ENCODE data around the gene KRT71.
"Not testable (repeated sequence)": the region's sequence is repeated elsewhere in the genome, so short reads cannot be mapped to it uniquely, and the experiment has no call there.

The KRT71 gene

DNA sequence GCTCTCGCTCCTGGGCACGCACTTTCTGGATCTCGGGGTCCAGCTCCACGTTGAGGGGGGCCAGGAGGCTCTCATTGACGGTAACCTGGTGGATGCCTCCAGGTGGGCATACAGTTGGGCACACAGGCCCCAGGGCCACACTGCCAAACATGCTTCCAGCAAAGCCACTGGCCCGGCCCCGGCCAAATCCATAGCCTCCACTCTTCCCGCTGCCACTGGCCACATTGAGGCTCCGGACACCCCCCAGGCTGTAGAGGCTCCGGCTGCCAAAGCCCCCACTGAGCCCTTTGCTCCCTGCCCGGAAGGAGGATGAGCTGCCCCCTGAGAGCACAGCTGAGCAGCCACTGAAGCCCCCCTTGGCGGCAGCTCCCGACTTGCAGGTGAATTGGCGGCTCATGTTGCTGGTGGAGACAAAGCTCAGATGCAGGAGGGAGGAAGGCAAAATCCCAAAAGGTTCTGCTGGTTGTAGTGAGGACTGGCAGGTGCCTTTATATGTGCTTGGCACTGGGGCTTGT lies at the start of gene KRT71:
TSS of gene KRT71 (minus strand) at position 465 of the 515 bp plus-strand sequence. CDS start at position 397, 68 bp downstream.
- no peak for DNase-seq

DNA sequence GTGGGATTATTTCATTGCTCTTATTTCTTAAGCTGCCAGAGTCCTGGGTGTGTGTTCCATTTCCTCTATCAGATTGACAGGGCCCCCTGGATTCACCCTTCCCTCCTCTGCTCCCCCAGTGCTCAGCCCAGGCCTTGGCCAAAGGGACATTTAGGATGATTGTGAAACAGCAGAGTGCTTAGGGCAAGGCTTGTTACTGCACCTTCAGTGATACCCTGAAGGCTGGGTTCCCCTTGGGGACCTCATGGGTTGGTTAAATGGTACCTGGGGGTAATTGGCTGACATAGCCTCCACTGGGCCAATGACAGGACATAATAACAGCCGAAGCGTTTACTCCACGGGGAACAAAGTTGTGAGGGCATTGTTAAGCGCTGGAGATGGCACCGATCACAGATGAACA lies 49.6 kb upstream of the KRT71 start:
- no peak for DNase-seq

DNA sequence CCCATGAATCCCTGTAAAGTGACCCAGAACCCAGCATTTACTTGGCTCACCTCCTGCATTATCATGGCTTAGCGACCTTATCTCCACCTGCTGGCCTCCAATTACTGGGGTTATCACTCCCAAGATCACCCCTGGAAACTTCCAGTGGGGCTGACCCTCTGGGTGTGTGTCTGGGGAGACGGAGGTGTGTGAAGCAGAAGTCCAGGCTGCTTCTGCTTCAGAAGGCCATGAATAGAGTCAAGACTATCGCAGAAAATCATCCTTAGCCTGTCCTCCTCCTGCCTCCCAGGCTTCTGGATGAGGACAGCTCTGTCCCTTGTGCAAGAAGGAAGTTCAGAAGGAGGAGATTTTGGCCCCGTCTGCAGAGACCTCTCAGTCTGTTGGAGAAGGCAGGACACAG lies 48.7 kb upstream of the KRT71 start:
- DNase-seq: no peak

GRCh38 chr12:52600941-52601481 lies 48.1 kb upstream of the KRT71 start, which contains the start of gene KRT72:
TSS of gene KRT72 (minus strand) at chr12:52601463. CDS start at chr12:52601452, 11 bp downstream.
- DNase-seq: no peak

- DNase-seq: no peak
These were observed 47.5 kb upstream of the KRT71 start for GRCh38 chr12:52600475-52600874.

DNA sequence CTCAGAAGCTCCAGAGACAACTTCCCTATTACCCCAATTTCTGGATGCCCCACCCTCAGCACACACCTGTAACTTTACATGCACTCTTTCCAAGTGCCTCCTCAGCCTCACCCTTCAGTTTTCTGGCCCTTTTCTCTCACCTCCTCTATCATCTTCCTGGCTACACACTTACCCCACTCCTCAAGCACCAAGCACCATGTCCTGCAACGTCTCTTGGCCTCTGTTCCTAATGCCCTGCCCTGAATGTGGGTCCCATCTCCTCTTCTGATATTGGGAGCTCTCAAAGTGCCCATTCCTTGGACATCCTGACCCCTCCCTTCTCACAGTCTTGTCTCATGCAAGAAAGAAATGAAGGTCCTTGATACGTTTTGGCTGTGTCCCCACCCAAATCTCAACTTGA lies 47.1 kb upstream of the KRT71 start:
- DNase-seq: no peak

DNA sequence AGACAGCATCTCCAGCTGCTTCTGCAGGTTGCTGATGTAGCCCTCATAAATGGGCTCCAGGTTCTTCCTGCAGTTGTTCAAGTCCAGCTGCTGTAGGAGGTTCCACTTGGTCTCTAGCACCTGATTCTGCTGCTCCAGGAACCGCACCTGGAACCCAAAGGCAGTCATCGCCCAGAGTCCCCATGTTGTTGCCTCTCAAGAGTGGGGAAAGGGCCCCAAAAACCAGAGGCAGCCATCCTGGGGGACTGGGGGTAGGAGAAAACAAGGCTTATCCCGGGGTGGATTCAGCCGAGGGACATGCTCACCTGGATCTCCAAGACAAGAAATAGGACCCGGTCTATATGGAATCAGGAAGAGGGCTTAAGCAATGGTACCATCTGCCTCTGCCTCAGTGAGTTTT lies 46.0 kb upstream of the KRT71 start:
- no peak for DNase-seq

DNA sequence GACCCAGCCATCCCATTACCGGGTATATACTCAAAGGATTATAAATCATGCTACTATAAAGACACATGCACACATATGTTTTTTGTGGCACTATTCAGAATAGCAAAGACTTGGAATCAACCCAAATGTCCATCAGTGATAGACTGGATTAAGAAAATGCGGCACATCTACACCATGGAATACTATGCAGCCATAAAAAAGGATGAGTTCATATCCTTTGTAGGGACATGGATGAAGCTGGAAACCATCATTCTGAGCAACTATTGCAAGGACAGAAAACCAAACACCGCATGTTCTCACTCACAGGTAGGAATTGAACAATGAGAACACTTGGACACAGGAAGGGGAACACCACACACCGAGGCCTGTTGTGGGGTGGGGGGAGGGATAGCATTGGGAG lies 41.3 kb upstream of the KRT71 start:
- not testable (repeated sequence) for DNase-seq

- DNase-seq: no peak
These were observed 38.6 kb upstream of the KRT71 start for GRCh38 chr12:52591521-52591920.

DNA sequence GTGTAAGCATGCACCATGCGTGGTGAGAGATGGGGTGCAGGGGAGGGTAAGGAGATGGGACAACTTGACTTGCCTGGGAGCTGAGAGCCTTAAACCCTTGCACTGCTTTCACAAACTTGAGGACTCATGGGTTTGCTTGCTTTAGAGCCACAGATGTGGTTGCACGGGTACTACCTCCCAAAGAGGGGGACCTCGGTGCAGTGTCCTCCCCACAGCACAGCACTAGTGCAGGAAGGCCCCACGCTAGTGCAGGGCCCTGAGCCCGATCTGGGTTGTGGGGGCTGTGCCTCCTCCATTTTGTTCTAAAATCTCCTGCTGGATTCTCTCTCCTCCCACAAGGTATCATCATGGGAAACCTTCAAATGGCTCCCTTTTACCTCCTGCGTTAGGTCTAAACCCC lies 37.1 kb upstream of the KRT71 start:
- no peak for DNase-seq

DNA sequence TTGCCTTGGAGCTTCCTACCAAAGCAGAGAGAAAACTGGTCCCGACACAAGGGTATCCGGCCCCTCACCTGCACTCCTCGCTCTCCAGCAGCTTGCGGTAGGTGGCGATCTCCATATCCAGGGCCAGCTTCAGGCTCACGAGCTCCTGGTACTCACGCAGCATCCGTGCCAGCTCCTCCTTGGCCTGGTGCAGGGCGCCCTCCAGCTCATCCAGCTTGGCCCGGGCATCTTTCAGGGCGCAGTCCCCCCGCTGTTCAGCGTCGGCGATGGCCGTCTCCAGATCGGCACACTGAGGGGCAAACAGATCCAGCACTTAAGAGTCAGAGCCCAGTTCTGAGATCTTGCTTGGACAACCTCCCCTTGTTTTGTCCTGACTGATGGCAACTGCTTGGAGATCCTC lies 34.6 kb upstream of the KRT71 start:
- DNase-seq: no peak

- peak; percentile 52 for DNase-seq
These were observed 33.0 kb upstream of the KRT71 start for GRCh38 chr12:52585946-52586345.

- no peak for DNase-seq
These were observed 32.1 kb upstream of the KRT71 start for GRCh38 chr12:52585066-52585465.

DNA sequence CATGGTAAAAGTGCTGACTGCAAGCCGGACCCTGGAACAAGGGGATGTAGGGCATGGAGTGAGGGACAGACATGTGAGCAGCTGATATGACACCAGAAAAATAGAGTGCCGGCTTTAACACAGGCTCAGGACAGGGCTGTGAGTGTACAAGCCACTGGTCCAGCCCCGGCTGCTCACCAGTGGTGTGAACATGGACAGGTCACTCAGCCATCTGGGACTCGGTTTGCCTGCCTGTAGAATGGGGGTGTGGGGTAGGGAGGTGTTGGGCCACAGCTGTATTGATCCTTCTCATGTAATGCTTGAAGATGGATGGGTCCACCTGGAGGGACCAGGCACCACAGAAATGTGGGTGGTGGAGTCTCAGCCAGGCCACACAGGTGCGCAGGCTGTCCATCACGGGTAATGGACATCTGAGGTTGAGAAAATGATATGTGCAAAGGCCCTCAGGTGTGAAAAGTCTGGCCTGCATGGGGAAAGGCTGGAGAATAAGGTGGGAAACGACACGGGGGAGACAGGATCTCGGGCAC lies 31.3 kb upstream of the KRT71 start:
- no peak for DNase-seq

GRCh38 chr12:52582971-52583456 lies 30.1 kb upstream of the KRT71 start:
- DNase-seq: peak; percentile 64

GRCh38 chr12:52582486-52582885 lies 29.5 kb upstream of the KRT71 start:
- DNase-seq: no peak

DNA sequence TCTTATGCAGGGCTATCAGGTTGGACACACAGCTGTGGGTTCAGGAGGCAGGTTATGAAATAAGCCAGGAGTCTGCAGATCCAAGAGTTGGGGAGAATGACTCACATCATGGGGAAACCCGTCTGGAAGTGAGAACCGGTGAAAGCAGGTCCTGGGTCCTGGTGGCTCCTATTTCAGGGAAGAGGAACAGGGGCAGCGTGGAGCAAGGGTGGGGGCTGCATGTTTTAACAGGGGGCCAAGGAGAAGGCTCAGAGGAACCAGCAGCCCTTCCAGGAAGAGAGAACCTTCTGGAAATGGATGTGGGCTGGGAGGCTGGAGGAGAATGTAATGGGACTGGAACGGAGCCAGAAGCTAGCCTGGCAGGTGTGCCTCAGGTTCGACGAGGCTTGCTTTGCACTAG lies 28.5 kb upstream of the KRT71 start:
- DNase-seq: no peak

GRCh38 chr12:52581066-52581465 lies 28.1 kb upstream of the KRT71 start:
- DNase-seq: no peak

DNA sequence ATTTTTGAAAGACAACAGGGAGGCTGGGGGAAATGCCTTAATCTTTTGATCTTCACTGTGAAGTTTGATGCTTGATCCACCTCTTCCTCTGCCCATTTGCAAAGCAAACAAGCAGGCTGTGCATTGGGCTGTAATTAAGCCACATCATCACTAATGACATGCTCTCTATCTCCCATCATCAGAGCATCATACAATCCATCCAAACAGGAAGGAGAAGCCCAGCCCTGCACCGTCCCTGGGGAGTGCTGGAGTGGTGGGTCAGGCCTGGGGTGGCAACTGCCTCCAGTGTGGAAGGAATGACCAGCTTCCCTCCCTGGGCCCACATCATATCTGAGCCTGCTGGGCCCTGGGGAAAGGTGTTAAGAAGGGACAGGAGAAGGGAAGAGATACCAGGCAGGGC lies 27.6 kb upstream of the KRT71 start:
- no peak for DNase-seq

DNA sequence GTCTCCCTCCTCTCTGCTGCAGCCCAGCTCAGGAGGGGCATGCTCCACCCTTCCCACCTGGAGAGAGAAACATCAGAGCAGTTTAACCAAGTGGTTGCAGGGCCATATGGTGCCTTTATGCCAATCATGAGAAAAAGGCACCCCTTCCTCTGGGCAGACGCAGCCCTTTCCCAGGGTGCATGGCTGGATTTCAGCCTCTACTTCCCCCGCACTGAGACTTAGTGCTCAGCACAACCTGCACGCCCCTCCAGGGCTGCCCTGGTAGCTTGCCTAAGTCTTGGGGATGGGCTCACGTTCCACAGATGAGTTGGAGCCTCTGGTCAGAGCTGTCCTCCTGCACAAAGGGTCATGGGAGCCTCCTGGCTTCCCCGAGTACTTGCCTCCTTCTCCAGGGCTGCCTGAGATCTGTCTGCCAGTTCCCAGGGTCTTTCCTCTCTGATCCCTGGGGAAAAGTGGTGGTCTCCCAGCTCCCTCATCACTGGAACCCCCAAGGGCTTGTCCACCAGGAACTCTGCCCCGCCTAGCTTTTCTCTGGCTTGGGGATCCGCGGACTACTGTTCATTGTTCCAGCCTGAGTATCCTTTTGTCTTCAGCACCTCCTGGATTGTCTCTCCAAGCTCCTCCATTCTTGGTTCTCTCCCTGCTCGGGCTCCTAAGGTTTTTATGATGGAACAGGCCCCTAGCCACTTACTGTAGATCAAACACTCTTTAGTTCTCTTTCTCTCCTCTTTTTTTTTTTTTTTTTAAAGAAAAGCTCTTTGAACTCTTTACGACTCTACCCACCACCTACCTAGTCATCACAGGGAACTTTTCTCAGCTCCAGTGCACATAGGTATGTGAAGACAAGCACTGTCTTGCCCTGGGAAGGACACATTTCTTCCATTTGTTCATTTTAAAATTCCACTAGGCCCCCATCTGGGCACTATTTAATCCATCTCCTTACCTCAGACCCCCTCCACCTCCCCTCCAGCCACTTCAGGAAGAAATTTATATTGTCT lies 26.8 kb upstream of the KRT71 start:
- no peak for DNase-seq

DNA sequence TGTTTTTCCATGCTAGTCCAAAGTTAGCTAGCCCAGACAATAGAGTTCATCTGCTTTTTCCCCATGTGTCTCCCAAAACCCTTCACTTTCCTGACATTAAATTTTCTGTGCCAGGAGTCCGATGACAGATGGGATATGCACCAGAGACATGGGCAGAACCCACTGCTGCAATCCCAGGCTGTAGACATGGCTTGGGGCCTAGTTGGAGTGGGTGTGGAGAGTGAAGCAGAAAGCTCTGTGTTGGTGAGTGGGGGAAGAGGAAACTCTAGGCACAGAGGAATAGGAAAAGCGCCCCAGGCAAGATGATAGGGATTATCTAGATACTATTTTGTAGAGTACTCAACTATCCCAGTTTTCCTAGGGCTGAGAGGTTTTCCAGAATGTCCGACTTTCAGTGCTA lies 25.5 kb upstream of the KRT71 start:
- no peak for DNase-seq

GRCh38 chr12:52577316-52577715 lies 24.4 kb upstream of the KRT71 start:
- DNase-seq: no peak

DNA sequence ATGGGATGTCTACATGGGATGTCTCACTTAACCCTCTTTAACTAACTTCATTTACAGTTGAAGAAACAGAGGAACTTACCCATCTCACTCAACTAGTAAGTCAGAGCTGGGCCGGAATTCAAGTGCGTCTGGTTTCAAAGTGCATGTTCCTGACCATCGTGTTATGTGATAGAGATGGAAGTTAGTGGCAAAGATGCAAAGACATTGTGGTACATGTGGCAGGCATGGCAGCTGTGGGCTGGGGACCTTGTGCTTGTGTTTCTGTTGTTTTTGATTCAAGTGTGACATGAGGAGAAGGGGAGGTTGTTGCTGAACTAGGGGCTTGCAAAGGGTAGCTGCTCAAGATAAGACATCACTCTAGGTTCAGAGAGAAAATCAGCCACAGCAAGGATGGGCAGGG lies 23.0 kb upstream of the KRT71 start:
- DNase-seq: no peak

- DNase-seq: no peak
These were observed 22.3 kb upstream of the KRT71 start for GRCh38 chr12:52575256-52575655.
